HFFc6 (cell line): ENCODE measurements around the gene DISC1. TPM values are rescaled to one million over a fixed set of nuclear protein-coding genes. Genes with fewer than 3 reads are reported as not detected.
A peak's percentile ranks its signal among the peaks of the same experiment; 100 is the strongest.

Experiments used
- DNase-seq: peaks from one replicate; pipeline ENCODE4 v3.0.0-alpha.2; 2018
- H3K27ac Mint-ChIP-seq: 2 replicates; pipeline ENCODE4 v1.8.0; 2020; ENCODE audit warnings: mild to moderate bottlenecking, mixed read lengths
- H3K27me3 Mint-ChIP-seq: 2 replicates; pipeline ENCODE4 v1.8.0; 2021; ENCODE audit warnings: mild to moderate bottlenecking, moderate library complexity, mixed read lengths; ENCODE audit not compliant: insufficient read depth
- H3K36me3 Mint-ChIP-seq: 2 replicates; pipeline ENCODE4 v1.8.0; 2021; ENCODE audit warnings: low read depth, mixed read lengths
- H3K4me1 Mint-ChIP-seq: 2 replicates; pipeline ENCODE4 v1.8.0; 2020; ENCODE audit warnings: low read depth, mixed read lengths
- H3K4me3 Mint-ChIP-seq: 2 replicates; pipeline ENCODE4 v1.8.0; 2020; ENCODE audit warnings: mild to moderate bottlenecking, moderate library complexity, mixed read lengths
- H3K9me3 Mint-ChIP-seq: 2 replicates; pipeline ENCODE4 v1.8.0; 2020; ENCODE audit warnings: mild to moderate bottlenecking, mixed read lengths
- total RNA-seq, 6 experiments: library from RNA; stranded (reverse); fragmentation: NEBNext Ultra II Directional; extraction: Animal tissue kit (Norgen Biotek cat#: 25700); gene quantifications; 2 replicates in 1 of 6; 3 replicates in 5 of 6; pipeline ENCODE4 v1.2.3, GENCODE V29; 2021
- TF ChIP-seq, protein P1 (sequence below): fragments of 200-600 bp; sonication (generic); IDR thresholded peaks from 2 replicates; pipeline ENCODE4 v1.5.0; 2021; ENCODE audit warnings: antibody characterized with exemption, mild to moderate bottlenecking

The DISC1 gene
- total RNA-seq, 6 experiments from 2014 or later: 1.3 to 4.3 (median 1.9) TPM

DNA sequence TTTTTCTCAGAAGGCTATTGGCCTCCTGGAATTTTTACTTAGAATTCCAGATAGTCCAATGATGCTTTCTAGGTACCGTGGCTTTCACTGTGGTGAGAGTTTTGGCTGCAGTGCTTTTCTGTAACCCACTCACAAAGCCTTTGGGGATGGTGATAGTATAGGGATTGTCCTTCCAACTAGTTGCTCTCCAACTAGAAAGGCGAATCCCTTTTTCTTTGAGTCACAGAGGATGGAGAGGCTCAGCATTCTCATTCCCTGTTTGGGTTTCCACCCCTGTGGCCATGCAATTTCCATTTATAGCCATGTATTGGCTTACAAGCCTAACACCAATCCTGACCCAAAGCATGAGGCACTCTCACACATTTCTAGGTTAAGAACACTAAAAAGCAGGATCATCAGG lies 300.3 kb downstream of the DISC1 start:
- no peak for DNase-seq
- Mint-ChIP-seq H3K9me3 (peaks cover 7% of the 10 kb centered on the region), H3K27ac (no peak overlapping the region), H3K36me3 (no peaks in the 10 kb centered on the region), H3K4me1 (peaks cover 33% of the 10 kb centered on the region), H3K4me3 (no peak overlapping the region), H3K27me3 (peaks cover 2% of the 10 kb centered on the region)
- TF ChIP-seq, protein P1, sequence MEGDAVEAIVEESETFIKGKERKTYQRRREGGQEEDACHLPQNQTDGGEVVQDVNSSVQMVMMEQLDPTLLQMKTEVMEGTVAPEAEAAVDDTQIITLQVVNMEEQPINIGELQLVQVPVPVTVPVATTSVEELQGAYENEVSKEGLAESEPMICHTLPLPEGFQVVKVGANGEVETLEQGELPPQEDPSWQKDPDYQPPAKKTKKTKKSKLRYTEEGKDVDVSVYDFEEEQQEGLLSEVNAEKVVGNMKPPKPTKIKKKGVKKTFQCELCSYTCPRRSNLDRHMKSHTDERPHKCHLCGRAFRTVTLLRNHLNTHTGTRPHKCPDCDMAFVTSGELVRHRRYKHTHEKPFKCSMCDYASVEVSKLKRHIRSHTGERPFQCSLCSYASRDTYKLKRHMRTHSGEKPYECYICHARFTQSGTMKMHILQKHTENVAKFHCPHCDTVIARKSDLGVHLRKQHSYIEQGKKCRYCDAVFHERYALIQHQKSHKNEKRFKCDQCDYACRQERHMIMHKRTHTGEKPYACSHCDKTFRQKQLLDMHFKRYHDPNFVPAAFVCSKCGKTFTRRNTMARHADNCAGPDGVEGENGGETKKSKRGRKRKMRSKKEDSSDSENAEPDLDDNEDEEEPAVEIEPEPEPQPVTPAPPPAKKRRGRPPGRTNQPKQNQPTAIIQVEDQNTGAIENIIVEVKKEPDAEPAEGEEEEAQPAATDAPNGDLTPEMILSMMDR: no peak

DNA sequence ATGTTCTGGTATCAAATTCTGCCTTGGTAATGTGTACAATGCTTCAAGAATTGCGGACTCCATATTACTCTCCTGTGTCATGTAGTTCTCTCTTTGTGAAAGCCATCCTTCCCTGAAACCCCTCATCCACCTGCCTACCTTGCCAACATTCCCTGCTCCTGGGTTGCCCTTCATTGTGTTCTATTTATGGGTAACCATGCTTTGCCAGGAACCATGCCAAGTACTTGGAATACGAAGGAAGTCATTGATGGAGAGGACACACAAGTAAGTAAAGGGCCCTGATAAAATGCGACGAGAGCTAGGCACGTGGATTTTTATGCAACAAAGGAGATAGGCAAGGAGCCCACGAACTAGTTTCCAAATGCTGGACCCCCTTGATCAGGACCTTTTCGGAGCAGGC lies 300.8 kb downstream of the DISC1 start:
- no peak for DNase-seq
- Mint-ChIP-seq H3K36me3 (no peaks in the 10 kb centered on the region), H3K9me3 (peaks cover 12% of the 10 kb centered on the region), H3K27me3 (peaks cover 2% of the 10 kb centered on the region), H3K27ac (no peak overlapping the region), H3K4me3 (no peak overlapping the region), H3K4me1 (peaks cover 28% of the 10 kb centered on the region)
- TF ChIP-seq, protein P1: no peak

DNA sequence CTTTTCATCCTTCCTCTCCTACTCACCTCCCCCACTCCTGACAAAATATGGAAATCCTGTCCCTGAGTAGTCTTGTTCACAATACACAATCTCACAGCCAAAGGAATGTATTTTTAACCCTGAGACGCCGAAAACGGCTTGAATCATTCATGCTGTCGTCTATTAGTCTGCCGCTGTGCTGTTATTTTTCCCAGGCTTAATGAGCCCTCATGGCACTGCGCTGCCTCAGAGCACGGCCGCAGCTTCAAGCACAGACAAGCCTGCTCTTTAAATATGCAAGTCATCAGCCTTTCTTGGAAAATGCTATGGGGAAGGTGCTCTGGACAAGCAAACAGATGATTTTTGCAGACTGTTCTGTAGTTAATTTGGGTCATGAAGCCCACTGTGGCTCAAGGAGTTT lies 302.7 kb downstream of the DISC1 start:
- Mint-ChIP-seq H3K36me3 (no peaks in the 10 kb centered on the region), H3K27me3 (no peaks in the 10 kb centered on the region; the same call in 1 of the 2 replicates), H3K4me3 (peak overlapping the region; percentile 52), H3K4me1 (peaks cover 28% of the 10 kb centered on the region), H3K27ac (peak overlapping the region; percentile 71), H3K9me3 (peaks cover 10% of the 10 kb centered on the region)
- TF ChIP-seq, protein P1: no peak
- DNase-seq: peak; percentile 42

DNA sequence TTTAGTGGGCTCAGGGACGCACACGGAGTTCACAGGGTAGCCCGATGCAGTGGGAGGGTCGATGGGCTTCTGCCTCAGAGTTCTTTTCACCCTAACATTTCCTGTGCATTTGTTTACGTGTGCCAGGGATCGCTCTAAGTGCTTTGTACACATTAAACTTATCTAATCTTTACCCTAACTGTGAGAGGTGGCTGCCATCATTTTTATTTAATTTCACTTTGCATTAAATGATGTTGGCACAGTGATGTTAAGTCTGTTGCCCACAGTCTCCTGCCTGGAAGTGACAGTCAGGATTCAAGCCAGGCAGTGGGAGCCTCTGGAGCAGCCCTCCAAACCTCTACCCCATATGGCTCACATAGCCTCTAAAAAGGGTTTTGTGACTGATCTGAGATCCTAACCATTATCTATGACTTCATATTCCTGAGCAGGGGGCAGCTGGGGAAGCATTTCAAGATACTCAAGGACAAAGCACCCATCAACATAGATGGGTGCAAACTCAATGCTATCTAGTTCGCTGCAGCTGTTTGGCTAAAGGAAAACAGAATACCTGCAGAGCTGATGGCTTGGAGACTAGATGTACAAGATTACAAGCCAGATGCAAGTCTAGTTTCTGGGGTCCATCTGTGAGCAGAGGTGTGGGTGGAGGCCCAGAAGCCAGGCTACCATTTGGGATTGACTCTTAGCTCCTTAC lies 303.8 kb downstream of the DISC1 start:
- Mint-ChIP-seq H3K36me3 (no peaks in the 10 kb centered on the region), H3K27ac (no peak overlapping the region), H3K4me1 (peaks cover 29% of the 10 kb centered on the region), H3K27me3 (no peaks in the 10 kb centered on the region; the same call in 1 of the 2 replicates), H3K4me3 (no peak overlapping the region), H3K9me3 (peaks cover 9% of the 10 kb centered on the region; the same call in 1 of the 2 replicates)
- DNase-seq: no peak
- TF ChIP-seq, protein P1: no peak

DNA sequence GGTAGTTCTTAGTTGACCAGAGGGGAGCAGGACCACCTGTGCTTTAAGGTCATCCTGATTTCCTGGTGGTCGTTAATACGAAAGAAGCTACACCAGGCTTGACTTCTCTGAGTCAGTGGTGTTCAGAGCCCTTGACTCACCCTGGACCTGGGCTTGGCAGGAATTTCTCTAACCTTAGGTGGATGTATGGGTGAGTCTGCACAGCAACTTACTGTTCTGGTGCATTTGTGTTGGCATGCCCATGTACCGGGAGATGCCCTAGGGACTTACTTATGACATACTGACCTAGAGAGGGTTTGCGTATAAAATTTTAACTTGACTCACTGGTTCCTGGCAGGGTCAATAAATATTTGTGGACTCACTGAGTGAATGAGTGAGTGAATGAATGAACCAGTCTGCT lies 304.6 kb downstream of the DISC1 start:
- no peak overlapping the region for H3K27ac Mint-ChIP-seq
- H3K27me3 Mint-ChIP-seq: peaks cover 1% of the 10 kb centered on the region
- TF ChIP-seq, protein P1: no peak
- no peaks in the 10 kb centered on the region for H3K36me3 Mint-ChIP-seq
- H3K4me1 Mint-ChIP-seq: peaks cover 29% of the 10 kb centered on the region
- H3K4me3 Mint-ChIP-seq: no peak overlapping the region
- DNase-seq: no peak
- peaks cover 9% of the 10 kb centered on the region; the same call in 1 of the 2 replicates for H3K9me3 Mint-ChIP-seq
